Lung (tissue), 12 donors: ENCODE data around the gene POP7. TPM values are rescaled to one million over a fixed set of nuclear protein-coding genes. Genes with fewer than 3 reads are reported as not detected.

Source experiments
- ATAC-seq: fragments of 200-7000 bp; cut with Tn5 transposase; one replicate; pipeline ENCODE4 v1.9.1; 2020; ENCODE audit warnings: moderate number of reproducible peaks; ENCODE audit not compliant: insufficient read depth, low FRiP score
- DNase-seq, 3 donors: peaks; one replicate each; pipeline ENCODE4 v3.0.0-alpha.2; 2013 to 2017
- H3K27ac ChIP-seq, 2 donors: one replicate each; pipeline ENCODE4 v1.5.1; 2013; ENCODE audit warnings: mild to moderate bottlenecking in 2 of 2, moderate library complexity in 2 of 2, control low read depth in 1 of 2, inconsistent platforms in 1 of 2, low read depth in 1 of 2, low read length in 1 of 2
- H3K27me3 ChIP-seq, 3 donors: one replicate each; pipeline ENCODE4 v1.5.1; 2013; ENCODE audit warnings: low read length in 2 of 3; ENCODE audit not compliant: control insufficient read depth in 3 of 3, insufficient read depth in 3 of 3
- H3K36me3 ChIP-seq, 4 donors: one replicate each; pipeline ENCODE4 v1.5.1; 2013; ENCODE audit warnings: low read length in 4 of 4, mild to moderate bottlenecking in 1 of 4, moderate library complexity in 1 of 4; ENCODE audit not compliant: control insufficient read depth in 4 of 4, insufficient read depth in 4 of 4
- H3K4me1 ChIP-seq, 5 donors: one replicate each; pipeline ENCODE4 v1.5.1; 2013; ENCODE audit warnings: low read length in 5 of 5, mild to moderate bottlenecking in 2 of 5, moderate library complexity in 1 of 5; ENCODE audit not compliant: control insufficient read depth in 5 of 5, insufficient read depth in 5 of 5
- H3K4me3 ChIP-seq: one replicate; pipeline ENCODE4 v1.5.1; 2013; ENCODE audit warnings: mild to moderate bottlenecking, control low read depth, moderate library complexity
- H3K9ac ChIP-seq, 2 donors: one replicate each; pipeline ENCODE4 v1.5.1; 2013; ENCODE audit warnings: low read length in 2 of 2, control low read depth in 1 of 2; ENCODE audit not compliant: insufficient read depth in 1 of 2
- H3K9me3 ChIP-seq, 4 donors: one replicate each; pipeline ENCODE4 v1.5.1; 2013; ENCODE audit warnings: low read length in 3 of 4, mild to moderate bottlenecking in 1 of 4, moderate library complexity in 1 of 4; ENCODE audit not compliant: control insufficient read depth in 4 of 4, insufficient read depth in 3 of 4
- CTCF ChIP-seq: IDR thresholded peaks from 2 replicates; pipeline ENCODE4 v1.5.1; 2012; ENCODE audit warnings: mild to moderate bottlenecking; ENCODE audit errors: control extremely low read depth, extremely low read depth
- WGBS, 2 donors: extraction: QIAGEN DNeasy Blood & Tissue Kit; methylation state at CpG; one replicate each; pipeline ENCODE4 v1.1.7; 2013; 5-methylcytosine and 5-hydroxymethylcytosine counted together
- polyA plus RNA-seq, 2 donors: library from polyadenylated mRNA; stranded (reverse); fragments of 200-250 nt; gene quantifications; one replicate each; pipeline ENCODE4 v1.2.1, GENCODE V29; 2013
- total RNA-seq, 2 donors: library from RNA; depleted of rRNA in 1 of 2; stranded (reverse); fragments of >200 nt in 1 of 2; gene quantifications; one replicate each; pipeline ENCODE4 v1.2.1, GENCODE V29; 2014 to 2021
- donor health status: control.
- donor health status: control.
- donor health status: Bipolar disorder and iron deficiency.
- donor health status: healthy.
- donor health status: DM: yes; HTN: yes; CAD: no.

Gene POP7
- total and polyA plus RNA-seq, 4 donors = 20.3 to 50.6 (median 33.3) TPM

GRCh38 chr7:100720671-100721504 is 15.0 kb downstream of the POP7 start:
- Histone ChIP-seq H3K4me1 (peaks cover 0 to 10% (median 3%) of the 10 kb centered on the region in 5 donors), H3K27ac (no peak overlapping the region), H3K4me3 (no peak overlapping the region), H3K36me3 (no peaks in the 10 kb centered on the region), H3K9ac (no peak overlapping the region), H3K9me3 (peaks cover 0 to 3% (median under 1%) of the 10 kb centered on the region in 4 donors), H3K27me3 (peaks cover 7 to 26% (median 23%) of the 10 kb centered on the region in 3 donors)
- 4% methylated on average over 53 to 56 of the region's 56 CpGs for WGBS, 2 donors
- ATAC-seq (no peak), DNase-seq (peak in 1 of 3 donors; percentile 3)
- no peak for TF ChIP-seq CTCF

- TF ChIP-seq CTCF = no peak
- no peak for DNase-seq
- Histone ChIP-seq H3K27me3 (peaks cover 7 to 26% (median 23%) of the 10 kb centered on the region in 3 donors), H3K4me3 (no peak overlapping the region), H3K27ac (no peak overlapping the region), H3K9ac (no peak overlapping the region), H3K9me3 (peaks cover 0 to 3% (median under 1%) of the 10 kb centered on the region in 4 donors), H3K36me3 (no peaks in the 10 kb centered on the region), H3K4me1 (peaks cover 0 to 10% (median 3%) of the 10 kb centered on the region in 5 donors)
- WGBS, 2 donors = 73 to 82% methylated on average over 8 of the region's 8 CpGs
- no peak for ATAC-seq
Measured at GRCh38 chr7:100721505-100721812, 15.5 kb downstream of the POP7 start.

- DNase-seq = no peak
- Histone ChIP-seq H3K4me3 (no peak overlapping the region), H3K27ac (no peak overlapping the region), H3K27me3 (peaks cover 7 to 26% (median 23%) of the 10 kb centered on the region in 3 donors), H3K4me1 (peaks cover 0 to 10% (median 3%) of the 10 kb centered on the region in 5 donors), H3K9ac (no peak overlapping the region), H3K36me3 (no peaks in the 10 kb centered on the region), H3K9me3 (peaks cover 0 to 3% (median 0%) of the 10 kb centered on the region in 4 donors)
- TF ChIP-seq CTCF = no peak
- 87 to 88% methylated on average over 17 of the region's 17 CpGs for WGBS, 2 donors
- no peak for ATAC-seq
Measured at GRCh38 chr7:100722480-100723212, 16.7 kb downstream of the POP7 start.
